HG03439 (cell line): ENCODE measurements around the gene C11orf52.

Experiments
- ATAC-seq: cut with Tn5 transposase; IDR thresholded peaks from one replicate; pipeline ENCODE4 v1.9.1; 2021; ENCODE audit warnings: mild to moderate bottlenecking, moderate library complexity; ENCODE audit not compliant: unreplicated experiment

C11orf52 gene

GRCh38 chr11:111937844-111938243 is 19.1 kb downstream of the C11orf52 start:
- ATAC-seq: no peak

GRCh38 chr11:111938687-111939160 is 20.0 kb downstream of the C11orf52 start:
- peak; percentile 83 for ATAC-seq

GRCh38 chr11:111939836-111940604 is 21.3 kb downstream of the C11orf52 start:
- ATAC-seq: no peak

- no peak for ATAC-seq
Observed at GRCh38 chr11:111941963-111942362, 23.2 kb downstream of the C11orf52 start.

GRCh38 chr11:111942829-111943228 is 24.1 kb downstream of the C11orf52 start:
- no peak for ATAC-seq

- no peak for ATAC-seq
Observed at GRCh38 chr11:111944139-111944538, 25.4 kb downstream of the C11orf52 start.

GRCh38 chr11:111944651-111945051 is 25.9 kb downstream of the C11orf52 start:
- no peak for ATAC-seq

- ATAC-seq: no peak
Observed at GRCh38 chr11:111945198-111945597, 26.5 kb downstream of the C11orf52 start.

GRCh38 chr11:111946499-111946898 is 27.8 kb downstream of the C11orf52 start:
- no peak for ATAC-seq

- no peak for ATAC-seq
Observed at GRCh38 chr11:111947143-111947542, 28.4 kb downstream of the C11orf52 start.

GRCh38 chr11:111949519-111950426 is 31.1 kb downstream of the C11orf52 start:
- no peak for ATAC-seq

- ATAC-seq: no peak
Observed at GRCh38 chr11:111951565-111951964, 32.9 kb downstream of the C11orf52 start.

GRCh38 chr11:111954154-111954553 is 35.4 kb downstream of the C11orf52 start:
- ATAC-seq: no peak

- no peak for ATAC-seq
Observed at GRCh38 chr11:111957663-111958444, 39.1 kb downstream of the C11orf52 start.

- no peak for ATAC-seq
Observed at GRCh38 chr11:111960916-111961315, 42.2 kb downstream of the C11orf52 start.

GRCh38 chr11:111961389-111962300 is 42.9 kb downstream of the C11orf52 start:
- ATAC-seq: no peak

GRCh38 chr11:111963931-111964340 is 45.2 kb downstream of the C11orf52 start:
- ATAC-seq: no peak

GRCh38 chr11:111966678-111967077 is 48.0 kb downstream of the C11orf52 start:
- no peak for ATAC-seq

GRCh38 chr11:111967649-111968048 is 48.9 kb downstream of the C11orf52 start:
- ATAC-seq: no peak

- no peak for ATAC-seq
Observed at GRCh38 chr11:111969344-111969743, 50.6 kb downstream of the C11orf52 start.
